Thymus (tissue), 14 donors: ENCODE data around the gene SARDH. TPM values are rescaled to one million over a fixed set of nuclear protein-coding genes. Genes with fewer than 3 reads are reported as not detected.

Experiments
- DNase-seq, 9 donors: peaks; one replicate each; pipeline ENCODE4 v3.0.0-alpha.2; 2013; ENCODE audit warnings: low spot score in 9 of 9, low read depth in 6 of 9, missing footprints in 1 of 9
- H3K27ac ChIP-seq, 2 donors: one replicate each; pipeline ENCODE4 v1.5.1; 2013; ENCODE audit warnings: control low read depth in 1 of 2, low read depth in 1 of 2, low read length in 1 of 2, mild to moderate bottlenecking in 1 of 2, moderate library complexity in 1 of 2
- H3K27me3 ChIP-seq, 2 donors: one replicate each; pipeline ENCODE4 v1.5.1; 2013; ENCODE audit warnings: low read length in 1 of 2; ENCODE audit not compliant: control insufficient read depth in 2 of 2, insufficient read depth in 1 of 2
- H3K36me3 ChIP-seq, 2 donors: one replicate each; pipeline ENCODE4 v1.5.1; 2013; ENCODE audit warnings: low read length in 1 of 2, mild to moderate bottlenecking in 1 of 2, moderate library complexity in 1 of 2; ENCODE audit not compliant: control insufficient read depth in 2 of 2, insufficient read depth in 2 of 2
- H3K4me1 ChIP-seq, 2 donors: one replicate each; pipeline ENCODE4 v1.5.1; 2013; ENCODE audit warnings: low read length in 2 of 2; ENCODE audit not compliant: control insufficient read depth in 2 of 2, insufficient read depth in 2 of 2
- H3K4me3 ChIP-seq, 2 donors: one replicate each; pipeline ENCODE4 v1.5.1; 2013; ENCODE audit warnings: low read length in 2 of 2, control low read depth in 1 of 2, mild to moderate bottlenecking in 1 of 2
- H3K9me3 ChIP-seq, 2 donors: one replicate each; pipeline ENCODE4 v1.5.1; 2013; ENCODE audit warnings: low read length in 1 of 2, mild to moderate bottlenecking in 1 of 2; ENCODE audit not compliant: control insufficient read depth in 2 of 2, insufficient read depth in 1 of 2
- WGBS: extraction: QIAGEN DNeasy Blood & Tissue Kit; methylation state at CpG from one replicate; pipeline ENCODE4 v1.1.7; 2013; 5-methylcytosine and 5-hydroxymethylcytosine counted together
- long read RNA-seq, 10 donors: transcript quantifications; one replicate each; lab custom pipeline, GENCODE V29; 2026
- polyA plus RNA-seq: library from polyadenylated mRNA; stranded (reverse); fragments of 200-250 nt; gene quantifications from one replicate; pipeline ENCODE4 v1.2.3, GENCODE V29; 2013
- total RNA-seq: library from RNA; stranded (reverse); fragments of 120-200 nt; gene quantifications from one replicate; pipeline ENCODE4 v1.2.4, GENCODE V29; 2013
- donor health status: healthy.

SARDH gene, protein sequence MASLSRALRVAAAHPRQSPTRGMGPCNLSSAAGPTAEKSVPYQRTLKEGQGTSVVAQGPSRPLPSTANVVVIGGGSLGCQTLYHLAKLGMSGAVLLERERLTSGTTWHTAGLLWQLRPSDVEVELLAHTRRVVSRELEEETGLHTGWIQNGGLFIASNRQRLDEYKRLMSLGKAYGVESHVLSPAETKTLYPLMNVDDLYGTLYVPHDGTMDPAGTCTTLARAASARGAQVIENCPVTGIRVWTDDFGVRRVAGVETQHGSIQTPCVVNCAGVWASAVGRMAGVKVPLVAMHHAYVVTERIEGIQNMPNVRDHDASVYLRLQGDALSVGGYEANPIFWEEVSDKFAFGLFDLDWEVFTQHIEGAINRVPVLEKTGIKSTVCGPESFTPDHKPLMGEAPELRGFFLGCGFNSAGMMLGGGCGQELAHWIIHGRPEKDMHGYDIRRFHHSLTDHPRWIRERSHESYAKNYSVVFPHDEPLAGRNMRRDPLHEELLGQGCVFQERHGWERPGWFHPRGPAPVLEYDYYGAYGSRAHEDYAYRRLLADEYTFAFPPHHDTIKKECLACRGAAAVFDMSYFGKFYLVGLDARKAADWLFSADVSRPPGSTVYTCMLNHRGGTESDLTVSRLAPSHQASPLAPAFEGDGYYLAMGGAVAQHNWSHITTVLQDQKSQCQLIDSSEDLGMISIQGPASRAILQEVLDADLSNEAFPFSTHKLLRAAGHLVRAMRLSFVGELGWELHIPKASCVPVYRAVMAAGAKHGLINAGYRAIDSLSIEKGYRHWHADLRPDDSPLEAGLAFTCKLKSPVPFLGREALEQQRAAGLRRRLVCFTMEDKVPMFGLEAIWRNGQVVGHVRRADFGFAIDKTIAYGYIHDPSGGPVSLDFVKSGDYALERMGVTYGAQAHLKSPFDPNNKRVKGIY
- total RNA-seq (13.1 TPM), polyA plus RNA-seq (5.4 TPM)
- long read RNA-seq, donor 1, partial matches to known transcripts, result 0 of 1 reads
- long read RNA-seq, donor 1, other reads (novel, unspliced or antisense), result 0 of 1 reads
- long read RNA-seq, donor 2, result 0 reads
- long read RNA-seq, donor 3, partial matches to known transcripts, result 0 of 1 reads
- long read RNA-seq, donor 3, other reads (novel, unspliced or antisense), result 0 of 1 reads
- long read RNA-seq, donor 4, partial matches to known transcripts, result 0 of 2 reads
- long read RNA-seq, donor 4, other reads (novel, unspliced or antisense), result 0 of 2 reads
- long read RNA-seq, donor 5, partial matches to known transcripts, result 0 of 4 reads
- long read RNA-seq, donor 5, other reads (novel, unspliced or antisense), result 0 of 4 reads
- long read RNA-seq, donor 6, result 0 reads
- long read RNA-seq, donor 7, partial matches to known transcripts, result 0 of 1 reads
- long read RNA-seq, donor 7, other reads (novel, unspliced or antisense), result 0 of 1 reads
- long read RNA-seq, donor 8, result 0 reads
- long read RNA-seq, donor 9, result 0 reads
- long read RNA-seq, donor 10, partial matches to known transcripts, result 0 of 1 reads
- long read RNA-seq, donor 10, other reads (novel, unspliced or antisense), result 0 of 1 reads

DNA sequence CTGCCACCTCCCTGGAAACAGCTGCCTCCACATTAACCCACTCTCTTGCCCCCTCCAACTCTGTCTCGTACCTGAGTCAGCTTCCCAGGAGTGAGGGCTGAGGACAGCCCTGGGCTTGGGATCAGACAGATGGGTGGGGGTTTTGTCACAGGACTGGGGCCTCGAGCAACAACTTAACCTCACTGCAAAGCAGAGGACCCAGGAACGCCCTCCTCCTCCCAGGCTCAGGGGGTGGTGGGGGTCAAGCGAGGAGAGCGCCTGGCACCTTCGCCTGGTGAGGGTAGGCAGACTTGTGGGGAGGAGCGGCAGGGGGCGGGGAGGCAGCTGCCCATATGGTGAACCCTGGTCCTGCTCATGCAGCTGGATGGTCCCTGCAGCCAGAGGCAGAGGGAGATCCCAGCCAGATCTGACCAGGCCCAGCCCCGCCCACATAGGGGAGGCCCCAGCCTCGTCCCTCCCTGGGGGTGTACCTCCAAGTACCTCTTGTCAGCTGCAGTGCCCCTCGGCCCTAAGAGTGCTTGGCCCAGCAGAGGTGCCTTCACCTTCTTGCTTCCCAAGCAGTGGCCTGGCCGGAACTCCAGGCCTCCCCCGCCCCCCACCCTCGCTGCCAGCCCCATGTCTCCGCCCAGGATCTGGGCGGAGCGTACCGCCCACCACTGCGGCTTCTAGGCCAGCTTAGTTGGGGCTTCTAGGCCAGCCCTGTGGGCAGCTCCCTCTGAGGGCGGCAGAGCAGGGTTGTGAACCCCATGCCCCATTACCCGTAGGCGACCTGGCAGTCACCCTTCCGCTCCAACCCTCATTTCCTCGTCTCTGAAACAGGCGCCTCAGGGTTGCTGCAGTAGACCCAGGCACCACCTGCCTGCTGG lies at the start of gene SARDH:
Gene SARDH, minus strand, starts transcription at position 579 of the 866 bp plus-strand sequence. CDS start 4,179 bp downstream, outside the sequence.
- Histone ChIP-seq H3K27ac (no peak within 1 kb of the TSS), H3K4me3 (peak within 1 kb of the TSS in 1 of 2 donors; percentile 24), H3K4me1 (peaks cover 5 to 32% of the 10 kb centered on the region in 2 donors), H3K9me3 (no peaks in the 10 kb centered on the region), H3K27me3 (peaks cover 0 to 12% of the 10 kb centered on the region in 2 donors), H3K36me3 (no peaks in the 10 kb centered on the region)
- peak in 4 of 9 donors; percentile 15 to 57 (median 33) for DNase-seq
- WGBS, result 21% methylated on average over 25 of the region's 25 CpGs

DNA sequence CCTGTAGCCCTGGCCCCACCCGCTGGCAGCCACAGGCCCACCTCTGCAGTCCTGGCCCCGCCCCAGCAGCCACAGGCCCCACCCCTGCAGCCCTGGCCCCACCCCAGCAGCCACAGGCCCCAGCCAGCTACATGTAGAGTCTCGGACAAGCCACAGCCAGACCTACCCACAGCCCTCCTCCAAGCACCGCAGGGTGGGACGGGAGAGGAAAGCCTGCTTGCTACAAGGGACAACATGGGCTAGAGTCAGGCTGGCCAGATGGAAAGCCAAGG lies 49.5 kb upstream of the SARDH start:
- no peak overlapping the region for H3K27ac ChIP-seq
- WGBS, result 63% methylated on average over 5 of the region's 5 CpGs
- H3K4me1 ChIP-seq, result no peaks in the 10 kb centered on the region
- H3K27me3 ChIP-seq, result no peaks in the 10 kb centered on the region
- H3K9me3 ChIP-seq, result peaks cover 0 to 4% of the 10 kb centered on the region in 2 donors
- no peaks in the 10 kb centered on the region for H3K36me3 ChIP-seq
- no peak overlapping the region for H3K4me3 ChIP-seq
- no peak for DNase-seq

DNA sequence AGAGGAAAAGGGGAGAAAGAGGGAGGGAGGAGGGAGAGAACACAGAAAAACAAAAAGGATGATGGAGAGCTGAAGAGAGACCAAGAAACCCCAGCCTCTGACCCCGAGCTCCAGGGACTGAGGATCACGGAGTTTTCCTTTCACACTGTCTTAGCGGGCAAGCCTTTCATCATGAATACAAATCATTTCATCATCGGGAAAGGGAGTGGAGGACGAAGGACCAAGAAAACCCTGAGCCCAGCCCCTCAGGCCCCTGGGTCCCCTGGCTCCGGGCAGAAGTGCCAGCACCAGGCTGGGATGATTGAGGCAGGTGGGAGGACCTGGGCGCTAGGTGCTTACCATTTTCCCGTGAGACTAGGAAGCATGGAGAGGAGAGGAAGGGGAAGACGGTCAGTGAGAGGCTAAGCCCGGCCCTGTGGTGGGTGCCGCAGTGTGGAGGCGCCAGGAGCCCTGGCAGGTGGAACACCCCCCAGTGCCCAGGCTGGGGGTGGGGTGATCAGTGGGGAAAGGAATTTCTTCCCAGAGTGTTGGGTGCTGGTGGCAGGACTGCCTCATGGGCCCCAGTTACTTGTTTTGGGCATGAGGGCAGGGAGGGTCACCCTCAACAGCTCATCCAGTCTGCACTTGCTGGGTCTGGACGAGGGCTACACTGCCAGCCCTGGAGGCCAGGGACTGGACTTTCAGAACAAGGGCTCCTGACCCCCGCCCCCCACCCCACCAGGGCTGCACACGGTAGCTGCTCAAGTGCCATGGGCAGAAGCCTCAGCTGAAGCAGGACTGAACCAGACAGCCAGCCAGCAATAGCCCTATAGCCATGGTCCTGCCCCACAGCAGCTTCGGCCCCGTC lies 49.0 kb upstream of the SARDH start:
- no peaks in the 10 kb centered on the region for H3K27me3 ChIP-seq
- 88% methylated on average over 17 of the region's 17 CpGs for WGBS

DNA sequence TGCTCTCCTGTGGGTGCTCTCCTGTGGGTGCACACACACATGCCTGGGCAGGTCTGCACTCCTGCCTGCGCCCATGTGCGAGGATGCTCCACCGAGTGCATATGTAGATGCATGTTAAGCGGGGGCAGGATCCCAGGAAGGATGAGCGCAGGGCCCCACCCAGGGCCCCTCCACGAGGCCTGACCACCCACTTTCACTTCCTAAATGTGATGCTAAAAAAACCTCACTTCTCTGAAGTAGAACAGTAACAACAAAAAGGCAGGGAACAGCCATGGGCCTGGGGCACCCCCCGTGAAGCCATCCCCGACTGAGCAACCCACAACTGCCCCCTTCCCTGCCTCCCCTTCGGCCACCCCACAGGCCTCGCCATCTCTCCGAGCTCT lies 48.2 kb upstream of the SARDH start:
- Histone ChIP-seq H3K9me3 (peaks cover 0 to 4% of the 10 kb centered on the region in 2 donors), H3K27ac (no peak overlapping the region), H3K4me3 (no peak overlapping the region), H3K4me1 (no peaks in the 10 kb centered on the region), H3K36me3 (no peaks in the 10 kb centered on the region), H3K27me3 (no peaks in the 10 kb centered on the region)
- DNase-seq, result no peak
- 66% methylated on average over 11 of the region's 11 CpGs for WGBS

More for the DNA sequence above, 49.0 kb upstream of the SARDH start:
- no peaks in the 10 kb centered on the region for H3K36me3 ChIP-seq
- H3K9me3 ChIP-seq, result peaks cover 0 to 4% of the 10 kb centered on the region in 2 donors
- no peak for DNase-seq
- H3K27ac ChIP-seq, result no peak overlapping the region
- H3K4me1 ChIP-seq, result no peaks in the 10 kb centered on the region
- H3K4me3 ChIP-seq, result no peak overlapping the region

DNA sequence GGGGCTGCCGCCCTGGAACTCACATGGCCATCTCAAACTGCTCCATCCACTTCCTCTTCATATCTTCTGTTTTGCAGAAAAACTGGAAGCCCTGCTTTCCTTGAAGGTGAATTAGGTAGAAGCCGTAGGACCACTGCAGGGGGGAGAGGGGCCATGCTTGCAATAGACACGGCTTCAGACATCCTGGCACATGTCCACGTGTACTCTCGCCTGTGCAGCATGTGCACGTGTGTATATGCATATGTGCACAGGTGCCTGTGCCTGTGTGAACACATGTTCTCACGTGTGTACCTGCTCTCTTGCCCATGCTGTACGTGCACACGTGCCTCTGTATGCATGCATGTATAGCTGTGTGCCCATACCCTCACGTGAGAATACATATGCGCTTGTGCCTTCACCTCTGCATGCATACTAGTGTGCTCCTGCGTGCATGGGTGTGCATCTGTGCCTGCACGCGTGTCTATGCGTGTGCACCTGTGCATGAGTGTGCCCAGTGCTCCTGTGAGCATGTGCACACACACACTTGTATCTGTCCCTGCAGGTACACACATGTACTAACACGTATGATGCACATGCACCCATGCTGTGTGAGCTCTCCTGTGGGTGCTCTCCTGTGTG lies 47.7 kb upstream of the SARDH start:
- DNase-seq, result no peak
- H3K27ac ChIP-seq, result no peak overlapping the region
- peaks cover 0 to 4% of the 10 kb centered on the region in 2 donors for H3K9me3 ChIP-seq
- H3K36me3 ChIP-seq, result no peaks in the 10 kb centered on the region
- H3K4me1 ChIP-seq, result no peaks in the 10 kb centered on the region
- H3K4me3 ChIP-seq, result no peak overlapping the region
- 94% methylated on average over 16 of the region's 16 CpGs for WGBS
- H3K27me3 ChIP-seq, result no peaks in the 10 kb centered on the region

DNA sequence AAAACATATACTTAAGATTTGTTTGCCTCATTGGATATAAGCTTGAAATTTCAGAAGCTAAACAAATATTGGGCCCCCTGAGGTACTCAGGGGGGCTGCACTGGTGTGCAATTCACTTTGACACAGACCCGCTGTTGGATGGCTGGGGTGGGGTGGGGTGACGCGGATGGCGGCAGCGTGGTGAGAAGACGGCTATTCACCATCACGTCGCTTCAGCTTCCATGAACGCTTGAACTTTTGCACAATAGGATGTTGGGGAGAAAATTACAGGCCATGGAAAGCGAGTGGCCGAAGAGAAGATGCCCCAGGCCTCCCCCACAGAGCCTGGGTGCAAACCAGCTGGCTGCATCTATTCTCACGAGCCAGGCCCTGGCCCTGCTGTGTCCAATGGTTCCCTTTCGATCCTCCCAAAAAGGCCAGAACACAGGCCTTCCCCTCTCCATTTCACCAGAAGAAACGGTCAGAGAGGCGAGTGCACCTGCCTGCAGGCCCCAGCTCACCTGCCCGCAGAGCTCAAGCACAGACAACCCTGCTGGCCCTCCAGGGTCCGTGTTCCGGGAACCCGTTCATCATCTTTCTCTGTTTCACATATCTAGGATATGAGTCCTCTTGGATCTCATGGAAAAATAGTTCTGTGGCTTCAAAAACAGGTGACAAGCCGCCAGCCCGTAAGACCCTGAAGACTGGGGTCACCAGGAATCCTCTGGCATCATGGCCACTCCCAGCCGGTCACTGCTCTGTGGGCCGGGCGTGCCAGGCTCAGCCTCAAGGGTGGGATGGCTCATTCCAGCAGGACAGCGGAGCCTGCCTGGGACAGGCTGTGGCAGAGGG lies 46.8 kb upstream of the SARDH start:
- H3K27me3 ChIP-seq, result no peaks in the 10 kb centered on the region
- H3K36me3 ChIP-seq, result no peaks in the 10 kb centered on the region
- peaks cover 0 to 4% of the 10 kb centered on the region in 2 donors for H3K9me3 ChIP-seq
- no peak for DNase-seq
- H3K27ac ChIP-seq, result no peak overlapping the region
- no peak overlapping the region for H3K4me3 ChIP-seq
- WGBS, result 96% methylated on average over 25 of the region's 25 CpGs
- H3K4me1 ChIP-seq, result no peaks in the 10 kb centered on the region

DNA sequence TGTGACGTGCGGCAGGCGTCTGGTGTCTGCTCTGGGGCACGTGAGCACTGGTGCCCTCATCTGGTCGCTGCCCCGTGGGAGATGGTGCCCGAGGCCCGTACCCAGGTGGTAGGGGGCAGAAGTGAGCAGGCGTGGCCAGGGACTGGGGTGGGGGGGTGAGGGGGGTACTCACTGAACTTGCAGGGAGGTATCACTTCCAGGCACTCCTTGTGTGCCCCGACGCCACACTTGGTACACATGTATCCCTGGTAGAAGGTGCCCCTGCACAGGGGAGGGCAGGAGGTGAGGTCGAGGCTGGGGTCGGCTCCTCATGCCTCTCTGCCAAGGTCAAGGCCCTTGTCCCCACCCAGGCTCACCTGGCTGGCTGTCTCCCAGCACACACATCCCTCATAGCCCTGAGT lies 45.2 kb upstream of the SARDH start:
- H3K27ac ChIP-seq, result no peak overlapping the region
- no peak for DNase-seq
- H3K36me3 ChIP-seq, result no peaks in the 10 kb centered on the region
- no peaks in the 10 kb centered on the region for H3K4me1 ChIP-seq
- H3K9me3 ChIP-seq, result no peaks in the 10 kb centered on the region
- no peaks in the 10 kb centered on the region for H3K27me3 ChIP-seq
- H3K4me3 ChIP-seq, result no peak overlapping the region
- 85% methylated on average over 13 of the region's 13 CpGs for WGBS
